ENCODE measurements around the gene RAVER1.

DNA sequence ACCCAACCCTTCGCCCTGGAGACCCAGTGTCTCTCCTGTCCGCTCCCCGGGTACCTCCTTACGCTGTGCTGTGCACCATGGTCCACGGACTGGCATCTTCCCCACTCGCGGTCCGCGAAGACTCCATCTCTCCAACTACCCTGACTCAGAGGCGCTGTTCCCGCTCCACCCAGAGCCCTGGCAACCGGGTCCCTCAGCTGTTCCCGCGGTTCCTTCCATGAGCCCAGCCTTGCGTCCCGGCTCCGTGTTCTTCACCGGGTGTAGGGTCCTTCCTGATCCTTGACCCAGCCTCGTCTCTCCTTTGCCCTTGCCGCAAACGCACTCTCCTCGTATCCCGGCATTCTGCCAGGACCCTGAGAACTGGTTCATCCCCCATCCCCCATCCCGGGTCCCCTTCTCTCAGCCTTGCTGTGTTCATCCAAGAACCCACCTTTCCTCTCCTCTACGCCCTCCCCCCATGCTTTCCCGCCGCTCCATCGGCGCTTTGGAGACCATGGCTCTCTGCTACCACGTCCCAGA is 42.9 kb downstream of the RAVER1 start:
- TF ChIP-seq POLR2A (IDR thresholded peaks at IDR 0.05; ENCODE audit: low read depth, low read length) (no peak), TAF1 (IDR thresholded peaks at IDR 0.05; ENCODE audit: low read depth, low read length) (no peak)
